Tibial nerve (tissue), 4 donors: ENCODE data around the gene CASKIN1. TPM values are rescaled to one million over a fixed set of nuclear protein-coding genes. Genes with fewer than 3 reads are reported as not detected.

ENCODE experiments used
- DNase-seq, 2 donors: peaks; one replicate each; pipeline ENCODE4 v3.0.0-alpha.2; 2019; ENCODE audit warnings: low spot score in 2 of 2
- H3K27ac ChIP-seq, 4 donors: fragments of 200-600 bp; sonication (generic) in 3 of 4; one replicate each; pipeline ENCODE4 v1.5.1; 2017 to 2019; ENCODE audit warnings: mild to moderate bottlenecking in 1 of 4
- H3K27me3 ChIP-seq, 2 donors: fragments of 200-600 bp; sonication (generic) in 1 of 2; one replicate each; pipeline versions ENCODE4 v1.5.1 to v1.6.0; 2017 to 2019
- H3K36me3 ChIP-seq, 3 donors: fragments of 200-600 bp; sonication (generic); one replicate each; pipeline ENCODE4 v1.5.1; 2018 to 2019
- H3K4me1 ChIP-seq, 4 donors: fragments of 200-600 bp; sonication (generic) in 3 of 4; one replicate each; pipeline ENCODE4 v1.5.1; 2017 to 2019
- H3K4me3 ChIP-seq, 4 donors: fragments of 200-600 bp; sonication (generic) in 3 of 4; one replicate each; pipeline ENCODE4 v1.5.1; 2017 to 2019; ENCODE audit warnings: mild to moderate bottlenecking in 1 of 4, moderate library complexity in 1 of 4
- H3K9me3 ChIP-seq, 4 donors: fragments of 200-600 bp; sonication (generic) in 3 of 4; one replicate each; pipeline ENCODE4 v1.5.1; 2017 to 2019
- CTCF ChIP-seq, 5 experiments: fragments of 200-600 bp in 3 of 5; fragments of 450-650 bp in 2 of 5; sonication (generic) in 3 of 5; IDR thresholded peaks; one replicate each; pipeline ENCODE4 v1.5.1; 2016 to 2019; ENCODE audit warnings: antibody characterized with exemption in 5 of 5, mild to moderate bottlenecking in 3 of 5, moderate library complexity in 2 of 5
- EP300 ChIP-seq, 2 donors: sonication (generic); formaldehyde crosslinking; IDR thresholded peaks; one replicate each; pipeline ENCODE4 v1.6.1; 2017; ENCODE audit warnings: antibody characterized with exemption in 2 of 2, mild to moderate bottlenecking in 1 of 2
- POLR2A ChIP-seq, 2 donors: fragments of 450-650 bp; IDR thresholded peaks; one replicate each; pipeline ENCODE4 v1.6.1; 2017; ENCODE audit warnings: antibody characterized with exemption in 2 of 2, mild to moderate bottlenecking in 2 of 2, moderate library complexity in 2 of 2
- WGBS, 2 donors: methylation state at CpG; one replicate each; pipeline ENCODE4 v1.1.5; 2018; 5-methylcytosine and 5-hydroxymethylcytosine counted together
- total RNA-seq, 4 donors: library from RNA; depleted of rRNA; stranded (reverse); fragments of >200 nt; gene quantifications; one replicate each; pipeline ENCODE4 v1.1.0, GENCODE V29; 2016

Gene CASKIN1
- total RNA-seq, 4 donors from 2014 or later, result 0.20 to 0.63 (median 0.30) TPM; not detected in 1

DNA sequence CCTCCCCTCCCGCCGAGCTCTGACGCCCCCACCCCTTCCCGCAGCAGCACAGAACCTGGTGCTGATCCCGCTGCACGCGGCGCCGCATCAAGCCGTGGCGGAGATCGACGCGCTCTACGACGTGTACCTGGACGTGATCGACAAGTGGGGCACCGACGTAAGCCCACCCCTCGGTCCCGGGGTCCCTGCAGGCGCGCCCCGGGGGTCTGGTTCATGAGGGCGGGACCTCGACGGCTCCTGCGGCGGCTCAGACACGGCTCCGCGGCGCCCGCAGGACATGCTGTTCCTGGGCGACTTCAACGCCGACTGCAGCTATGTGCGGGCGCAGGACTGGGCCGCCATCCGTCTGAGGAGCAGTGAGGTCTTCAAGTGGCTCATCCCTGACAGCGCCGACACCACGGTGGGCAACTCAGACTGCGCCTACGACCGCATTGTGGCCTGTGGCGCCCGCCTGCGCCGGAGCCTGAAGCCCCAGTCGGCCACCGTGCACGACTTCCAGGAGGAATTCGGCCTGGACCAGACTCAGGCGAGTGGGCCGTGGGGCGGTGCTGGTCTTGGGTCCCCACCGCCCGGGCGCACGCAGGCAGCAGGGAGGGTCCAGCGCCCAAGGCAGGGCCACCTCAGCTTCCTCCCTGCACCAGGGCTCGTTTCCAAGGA lies 41.2 kb upstream of the CASKIN1 start:
- peaks cover 0 to 17% of the 10 kb centered on the region in 2 donors for H3K27me3 ChIP-seq
- H3K4me3 ChIP-seq, result peak overlapping the region in 1 of 4 donors; percentile 35
- WGBS, 2 donors, result 21% methylated on average over 14 of the region's 65 CpGs; no CpG with 5 or more reads in 1 of the 2 donors
- no peak overlapping the region for H3K27ac ChIP-seq
- TF ChIP-seq POLR2A (IDR thresholded peaks at IDR 0.05) (no peak), EP300 (IDR thresholded peaks at IDR 0.05) (no peak), CTCF (IDR thresholded peaks at IDR 0.05) (no peak)
- DNase-seq, result no peak
- H3K4me1 ChIP-seq, result peaks cover 0 to 28% (median 22%) of the 10 kb centered on the region in 4 donors
- no peaks in the 10 kb centered on the region for H3K9me3 ChIP-seq
- peaks cover 3 to 76% (median 16%) of the 10 kb centered on the region in 3 donors for H3K36me3 ChIP-seq

GRCh38 chr16:2237102-2237482 lies 40.7 kb upstream of the CASKIN1 start:
- Histone ChIP-seq H3K36me3 (peaks cover 6 to 76% (median 16%) of the 10 kb centered on the region in 3 donors), H3K9me3 (no peaks in the 10 kb centered on the region), H3K27me3 (peaks cover 0 to 17% of the 10 kb centered on the region in 2 donors), H3K27ac (peak overlapping the region in 1 of 4 donors; percentile 48), H3K4me3 (peak overlapping the region in 1 of 4 donors; percentile 35), H3K4me1 (peaks cover 0 to 28% (median 22%) of the 10 kb centered on the region in 4 donors)
- no peak for DNase-seq
- TF ChIP-seq POLR2A (IDR thresholded peaks at IDR 0.05) (no peak), EP300 (IDR thresholded peaks at IDR 0.05) (no peak), CTCF (IDR thresholded peaks at IDR 0.05) (no peak)
- WGBS, 2 donors, result 11 to 13% methylated on average over 8 to 29 of the region's 40 CpGs

GRCh38 chr16:2236337-2237101 lies 40.1 kb upstream of the CASKIN1 start, which contains the start of gene DNASE1L2:
DNASE1L2 (plus strand) TSS chr16:2236444; CDS start chr16:2236817, 373 bp downstream.
- Histone ChIP-seq H3K27me3 (peaks cover 0 to 17% of the 10 kb centered on the region in 2 donors), H3K27ac (peak within 1 kb of the TSS in 2 of 4 donors; percentile 40 to 48), H3K9me3 (no peaks in the 10 kb centered on the region), H3K4me3 (peak within 1 kb of the TSS in 2 of 4 donors; percentile 0 to 35), H3K36me3 (peaks cover 6 to 76% (median 21%) of the 10 kb centered on the region in 3 donors), H3K4me1 (peaks cover 0 to 28% (median 22%) of the 10 kb centered on the region in 4 donors)
- TF ChIP-seq POLR2A (IDR thresholded peaks at IDR 0.05) (no peak), EP300 (IDR thresholded peaks at IDR 0.05) (peak in 1 of 2 donors; percentile 22), CTCF (IDR thresholded peaks at IDR 0.05) (no peak)
- no peak for DNase-seq
- WGBS, 2 donors, result 4 to 15% methylated on average over 11 to 33 of the region's 64 CpGs

- WGBS, 2 donors, result 74% methylated on average over 10 of the region's 19 CpGs; no CpG with 5 or more reads in 1 of the 2 donors
- peaks cover 0 to 17% of the 10 kb centered on the region in 2 donors for H3K27me3 ChIP-seq
- H3K36me3 ChIP-seq, result peaks cover 6 to 76% (median 22%) of the 10 kb centered on the region in 3 donors
These were observed 39.4 kb upstream of the CASKIN1 start for GRCh38 chr16:2235695-2236336.

More at GRCh38 chr16:2235695-2236336, 39.4 kb upstream of the CASKIN1 start:
- H3K4me3 ChIP-seq, result no peak overlapping the region
- no peak for DNase-seq
- H3K4me1 ChIP-seq, result peaks cover 0 to 28% (median 22%) of the 10 kb centered on the region in 4 donors
- H3K27ac ChIP-seq, result peak overlapping the region in 2 of 4 donors; percentile 40 to 48
- no peak for TF ChIP-seq CTCF (IDR thresholded peaks at IDR 0.05)
- TF ChIP-seq POLR2A (IDR thresholded peaks at IDR 0.05), result no peak
- H3K9me3 ChIP-seq, result no peaks in the 10 kb centered on the region
